H1 (cell line): ENCODE measurements around the gene ADIPOR2. TPM values are rescaled to one million over a fixed set of nuclear protein-coding genes. Genes with fewer than 3 reads are reported as not detected.

Experiments used
- CTCF ChIA-PET: fragments of 300-600 bp; sonication (Branson Sonifier 250); formaldehyde crosslinking; loops from one replicate; lab custom pipeline; 2021; ENCODE audit not compliant: partially characterized antibody; lab: Charles Lee
- POLR2A ChIA-PET: fragments of 300-600 bp; sonication (Branson Sonifier 250); formaldehyde crosslinking; loops from one replicate; lab custom pipeline; 2021; ENCODE audit warnings: inconsistent platforms; ENCODE audit not compliant: partially characterized antibody; lab: Charles Lee
- DNase-seq, 2 experiments: peaks; one replicate each; pipeline versions ENCODE4 v3.0.0 to v3.0.0-alpha.2; 2010 to 2022; ENCODE audit warnings: low spot score in 2 of 2, low read depth in 1 of 2, mixed read lengths in 1 of 2
- FAIRE-seq: peaks from 2 replicates; lab custom pipeline; 2011; peaks lifted over from hg19 to GRCh38; lab: Jason Lieb, UNC
- H2AFZ ChIP-seq: 2 replicates; pipeline ENCODE4 v1.8.1; 2012; ENCODE audit warnings: low read length, inconsistent platforms
- H2AK5ac ChIP-seq: 2 replicates; pipeline ENCODE4 v1.6.1; 2013; ENCODE audit warnings: low read depth, low read length
- H2BK120ac ChIP-seq: replicated peaks from 2 replicates; pipeline ENCODE3; 2013; ENCODE audit warnings: low read depth, low read length, inconsistent platforms
- H2BK12ac ChIP-seq: 2 replicates; pipeline ENCODE4 v1.6.1; 2013; ENCODE audit warnings: low read depth, low read length
- H2BK15ac ChIP-seq: 2 replicates; pipeline ENCODE4 v1.6.1; 2013; ENCODE audit warnings: low read length
- H2BK20ac ChIP-seq: 2 replicates; pipeline ENCODE4 v1.6.1; 2013; ENCODE audit warnings: low read length
- H2BK5ac ChIP-seq: 2 replicates; pipeline ENCODE4 v1.6.1; 2013; ENCODE audit warnings: low read depth, low read length
- H3K14ac ChIP-seq: 2 replicates; pipeline ENCODE4 v1.6.1; 2013; ENCODE audit warnings: inconsistent platforms; ENCODE audit not compliant: insufficient read length
- H3K18ac ChIP-seq: 2 replicates; pipeline ENCODE4 v1.6.1; 2013; ENCODE audit warnings: low read length; ENCODE audit errors: extremely low read depth
- H3K23ac ChIP-seq: 2 replicates; pipeline ENCODE4 v1.6.1; 2013; ENCODE audit warnings: inconsistent platforms; ENCODE audit not compliant: insufficient read length
- H3K23me2 ChIP-seq: 2 replicates; pipeline ENCODE4 v1.6.1; 2013; ENCODE audit warnings: low read depth, low read length
- H3K27ac ChIP-seq: 2 replicates; pipeline ENCODE4 v1.6.1; 2011; ENCODE audit warnings: low read depth, low read length, inconsistent platforms
- H3K27me3 ChIP-seq, 4 experiments: replicated peaks in 1 of 4; 1 replicate in 1 of 4; 2 replicates in 3 of 4; pipeline versions ENCODE4 v1.6.1 to v1.8.1; 2011 to 2013; ENCODE audit warnings: low read length in 3 of 4, mild to moderate bottlenecking in 3 of 4, inconsistent platforms in 2 of 4, mixed read lengths in 2 of 4, moderate library complexity in 1 of 4; ENCODE audit not compliant: control insufficient read depth in 3 of 4, insufficient read depth in 3 of 4; ENCODE audit errors: extremely low read depth in 1 of 4
- H3K36me3 ChIP-seq, 4 experiments: 2 replicates each; pipeline versions ENCODE4 v1.6.1 to v1.8.1; 2011 to 2013; ENCODE audit warnings: mild to moderate bottlenecking in 4 of 4, low read length in 3 of 4, moderate library complexity in 2 of 4, control low read depth in 1 of 4, inconsistent platforms in 1 of 4; ENCODE audit not compliant: insufficient read depth in 4 of 4, control insufficient read depth in 2 of 4
- H3K4ac ChIP-seq: replicated peaks from 2 replicates; pipeline ENCODE3; 2013; ENCODE audit warnings: low read length, low read depth, mixed read lengths, inconsistent platforms; ENCODE audit not compliant: insufficient read length
- H3K4me1 ChIP-seq, 4 experiments: replicated peaks in 1 of 4; 1 replicate in 1 of 4; 2 replicates in 3 of 4; pipeline versions ENCODE4 v1.6.1 to v1.8.1; 2011 to 2013; ENCODE audit warnings: low read length in 3 of 4, inconsistent platforms in 2 of 4, mixed read lengths in 1 of 4; ENCODE audit not compliant: insufficient read depth in 4 of 4, control insufficient read depth in 3 of 4
- H3K4me2 ChIP-seq, 2 experiments: 2 replicates each; pipeline versions ENCODE4 v1.6.1 to v1.8.1; 2011 to 2013; ENCODE audit warnings: low read depth in 2 of 2, low read length in 2 of 2, control low read depth in 1 of 2, inconsistent platforms in 1 of 2, mild to moderate bottlenecking in 1 of 2; ENCODE audit not compliant: insufficient read depth in 1 of 2
- H3K4me3 ChIP-seq, 4 experiments: fragments of 200-600, 300-600 bp in 1 of 4; sonication (generic), shearing (Covaris generic), sonication (Bioruptor Twin) in 1 of 4; 2 replicates each; pipeline versions ENCODE4 v1.5.1 to v1.8.1; 2011 to 2016; ENCODE audit warnings: low read length in 4 of 4, low read depth in 3 of 4, control low read depth in 2 of 4, inconsistent platforms in 2 of 4, mild to moderate bottlenecking in 2 of 4, mixed read lengths in 1 of 4, moderate library complexity in 1 of 4; ENCODE audit not compliant: insufficient read depth in 2 of 4; ENCODE audit errors: extremely low read depth in 1 of 4
- H3K56ac ChIP-seq: replicated peaks from 2 replicates; pipeline ENCODE3; 2013; ENCODE audit warnings: low read depth, mild to moderate bottlenecking, mixed read lengths, low read length, inconsistent platforms; ENCODE audit not compliant: insufficient read length
- H3K79me1 ChIP-seq: 2 replicates; pipeline ENCODE4 v1.6.1; 2013; ENCODE audit warnings: low read depth, low read length, control low read depth
- H3K79me2 ChIP-seq, 2 experiments: 2 replicates each; pipeline versions ENCODE4 v1.6.1 to v1.8.1; 2012 to 2013; ENCODE audit warnings: low read length in 2 of 2, mild to moderate bottlenecking in 2 of 2, inconsistent platforms in 1 of 2; ENCODE audit not compliant: insufficient read depth in 2 of 2, control insufficient read depth in 1 of 2
- H3K9ac ChIP-seq, 4 experiments: replicated peaks in 1 of 4; 1 replicate in 1 of 4; 2 replicates in 3 of 4; pipeline versions ENCODE4 v1.6.1 to v1.8.1; 2011 to 2013; ENCODE audit warnings: low read depth in 3 of 4, low read length in 3 of 4, control low read depth in 2 of 4, mild to moderate bottlenecking in 2 of 4, moderate library complexity in 2 of 4, inconsistent platforms in 1 of 4; ENCODE audit errors: extremely low read depth in 1 of 4
- H3K9me3 ChIP-seq, 2 experiments: 2 replicates each; pipeline versions ENCODE4 v1.6.1 to v1.8.1; 2012 to 2013; ENCODE audit warnings: mild to moderate bottlenecking in 2 of 2, moderate library complexity in 2 of 2, control low read depth in 1 of 2, inconsistent platforms in 1 of 2, low read depth in 1 of 2, low read length in 1 of 2, mixed read lengths in 1 of 2; ENCODE audit not compliant: insufficient read depth in 2 of 2
- H4K20me1 ChIP-seq, 2 experiments: replicated peaks in 1 of 2; 2 replicates each; pipeline versions ENCODE3 to v1.8.1; 2011 to 2013; ENCODE audit warnings: inconsistent platforms in 2 of 2, low read length in 2 of 2, mild to moderate bottlenecking in 1 of 2; ENCODE audit not compliant: insufficient read depth in 2 of 2, control insufficient read depth in 1 of 2
- H4K5ac ChIP-seq: 2 replicates; pipeline ENCODE4 v1.6.1; 2013; ENCODE audit warnings: low read length, low read depth, mixed read lengths, inconsistent platforms; ENCODE audit not compliant: insufficient read length
- H4K8ac ChIP-seq: 2 replicates; pipeline ENCODE4 v1.8.0; 2013; ENCODE audit warnings: mild to moderate bottlenecking, moderate library complexity, low read length, inconsistent platforms; ENCODE audit not compliant: insufficient read depth; ENCODE audit errors: extremely low read depth
- H4K91ac ChIP-seq: replicated peaks from 2 replicates; pipeline ENCODE3; 2013; ENCODE audit warnings: low read length, mixed read lengths, inconsistent platforms; ENCODE audit not compliant: insufficient read length
- CHD2 ChIP-seq: IDR thresholded peaks from 2 replicates; pipeline ENCODE4 v1.6.1; 2012; ENCODE audit warnings: low read length, improper control_type of control experiment
- CTBP2 ChIP-seq: IDR thresholded peaks from 2 replicates; pipeline ENCODE4 v1.7.0; 2011; ENCODE audit warnings: borderline replicate concordance, mild to moderate bottlenecking, moderate library complexity, mixed read lengths, low read length; ENCODE audit not compliant: insufficient read depth, insufficient read length
- KDM1A ChIP-seq: fragments of 200-600, 300-600 bp; sonication (generic); IDR thresholded peaks from 2 replicates; pipeline ENCODE4 v1.7.1; 2016; ENCODE audit warnings: mild to moderate bottlenecking, low read length, borderline replicate concordance
- WGBS, 2 experiments: shearing (Covaris generic) in 1 of 2; methylation state at CpG; one replicate each; pipeline versions ENCODE4 v1.1.6 to v1.1.7; 2013 to 2015; ENCODE audit warnings: low lambda C conversion rate in 2 of 2, mixed read lengths in 2 of 2, inconsistent platforms in 1 of 2, low coverage in 1 of 2, missing lambda C conversion rate in 1 of 2; ENCODE audit not compliant: insufficient replicate concordance in 2 of 2, insufficient coverage in 1 of 2, insufficient read length in 1 of 2; ENCODE audit errors: extremely low coverage in 1 of 2, missing lambda C conversion rate in 1 of 2; 5-methylcytosine and 5-hydroxymethylcytosine counted together
- polyA plus RNA-seq, 7 experiments: library from polyadenylated mRNA; depleted of rRNA in 3 of 7; stranded (reverse) in 5 of 7; unstranded in 2 of 7; fragments of >200 nt in 5 of 7; fragments of 200-250 nt in 2 of 7; gene quantifications; 1 replicate in 5 of 7; 2 replicates in 1 of 7; 4 replicates in 1 of 7; pipeline versions ENCODE4 v1.2.1 to v1.2.3, GENCODE V29; 2011 to 2013; ENCODE audit warnings: missing spikeins in 2 of 7, mixed read lengths in 2 of 7
- total RNA-seq: library from RNA; stranded (reverse); fragmentation: NEBNext Ultra II Directional; extraction: Animal tissue kit (Norgen Biotek cat#: 25700); gene quantifications from 2 replicates; pipeline ENCODE4 v1.2.1, GENCODE V29; 2021

Gene ADIPOR2
- total and polyA plus RNA-seq, 2 of the 8 experiments (the other 6 are each of a cell fraction or from before 2014, with no cell fraction given) = 17.5 to 50.8 TPM

- H3K36me3 ChIP-seq = no peaks in the 10 kb centered on the region
- no peak overlapping the region for H3K4ac ChIP-seq
- ChIA-PET POLR2A (interaction anchor here (0.6 kb wide), 2 partner anchors 91 to 603 kb away, joined by 3 read pairs; no protein-coding TSS in a partner anchor), CTCF (interaction anchor here (0.8 to 2.8 kb wide), 3 partner anchors 17 to 163 kb away, joined by 3 to 18 read pairs (median 13); no protein-coding TSS in a partner anchor)
- peaks cover 9 to 28% (median 27%) of the 10 kb centered on the region in 4 experiments for H3K27me3 ChIP-seq
- peak overlapping the region; percentile 72; the same call in 1 of the 2 replicates for H2BK12ac ChIP-seq
- no peaks in the 10 kb centered on the region; the same call in 1 of the 2 replicates for H3K23me2 ChIP-seq
- no peak overlapping the region for H4K5ac ChIP-seq
- H3K56ac ChIP-seq = no peak overlapping the region
- H3K14ac ChIP-seq = no peak overlapping the region
- H4K20me1 ChIP-seq = peaks cover 0 to 2% of the 10 kb centered on the region in 2 experiments
- no peak overlapping the region for H3K23ac ChIP-seq
- no peak for DNase-seq
- FAIRE-seq = no peak
- no peak overlapping the region; the same call in 1 of the 2 replicates for H2AK5ac ChIP-seq
- no peak overlapping the region for H2BK15ac ChIP-seq
- H4K91ac ChIP-seq = peak overlapping the region; percentile 72
- H3K9ac ChIP-seq = peak overlapping the region in 1 of 4 experiments; percentile 7; a peak in 1 of 7 replicates
- H3K4me1 ChIP-seq = peaks cover 0 to 15% (median 6%) of the 10 kb centered on the region in 4 experiments; a peak in 5 of 7 replicates
- TF ChIP-seq KDM1A = no peak
- TF ChIP-seq CTBP2 = no peak
- TF ChIP-seq CHD2 = no peak
- TF ChIP-seq, all 59 proteins: peak for 0
- 91% methylated on average over 9 of the region's 9 CpGs; no CpG with 5 or more reads in 1 of the 2 experiments for WGBS, 2 experiments
- Histone ChIP-seq H2AFZ (no peak overlapping the region), H3K4me3 (no peak overlapping the region), H3K9me3 (peaks cover 0 to 3% of the 10 kb centered on the region in 2 experiments; a peak in 2 of 4 replicates), H2BK120ac (no peak overlapping the region), H3K18ac (no peak overlapping the region), H2BK20ac (no peak overlapping the region), H3K27ac (no peak overlapping the region), H4K8ac (no peak overlapping the region), H3K4me2 (no peak overlapping the region), H3K79me2 (no peaks in the 10 kb centered on the region), H2BK5ac (no peak overlapping the region; the same call in 1 of the 2 replicates), H3K79me1 (no peaks in the 10 kb centered on the region)
These were observed 126.0 kb downstream of the ADIPOR2 start for GRCh38 chr12:1816730-1817348.
